Measurements from ENCODE around the gene NTNG1. TPM values are rescaled to one million over a fixed set of nuclear protein-coding genes. Genes with fewer than 3 reads are reported as not detected.

Gene NTNG1
- total RNA-seq, 1 experiment from 2014 or later, result 2.3 TPM

DNA sequence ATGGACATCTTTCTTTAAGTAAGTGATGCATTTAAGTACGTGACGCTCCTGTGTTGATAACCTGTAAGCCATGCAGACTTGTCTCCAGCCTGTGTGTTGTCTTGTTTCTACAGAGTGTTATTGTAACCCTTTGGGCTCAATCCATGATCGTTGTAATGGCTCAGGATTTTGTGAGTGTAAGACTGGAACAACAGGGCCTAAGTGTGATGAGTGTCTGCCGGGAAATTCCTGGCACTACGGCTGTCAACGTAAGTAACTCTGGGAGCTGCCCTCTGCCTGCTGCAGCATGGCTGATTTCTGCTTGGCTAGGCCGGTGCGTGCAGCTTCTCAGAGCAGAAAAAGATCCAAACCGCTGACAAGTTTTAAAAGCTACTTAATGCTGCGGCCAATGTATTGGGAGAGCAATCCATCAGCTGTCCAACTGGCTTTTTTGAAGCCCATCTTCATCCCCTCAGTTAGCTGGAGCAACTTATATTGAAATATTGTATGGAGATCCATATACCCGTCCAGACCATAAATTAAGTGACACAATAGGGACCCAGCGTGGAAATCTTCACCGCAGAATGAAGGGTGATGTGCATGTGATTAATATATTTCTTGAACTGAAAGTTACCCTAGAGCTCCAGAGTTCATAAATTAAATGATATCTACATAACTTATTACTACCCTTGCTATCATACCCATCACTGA lies 295.9 kb downstream of the NTNG1 start (continued):
- TF ChIP-seq FOXJ3 (CRISPR knock-in tag; IDR thresholded peaks at IDR 0.05; ENCODE audit: borderline replicate concordance), result no peak
- TF ChIP-seq E2F1 (CRISPR knock-in tag; IDR thresholded peaks at IDR 0.05), result no peak
- TF ChIP-seq RELA (CRISPR knock-in tag; IDR thresholded peaks at IDR 0.05; ENCODE audit: borderline replicate concordance), result no peak
- TF ChIP-seq EMX1 (CRISPR knock-in tag; IDR thresholded peaks at IDR 0.05), result no peak
- TF ChIP-seq ZNF512 (CRISPR knock-in tag; IDR thresholded peaks at IDR 0.05; ENCODE audit: borderline replicate concordance), result no peak
- no peak for TF ChIP-seq NFYB (CRISPR knock-in tag; conservative IDR thresholded peaks at IDR 0.05; ENCODE audit: low read depth)
- TF ChIP-seq FOXK1 (CRISPR knock-in tag; IDR thresholded peaks at IDR 0.05), result no peak
- TF ChIP-seq CREM (CRISPR knock-in tag; IDR thresholded peaks at IDR 0.05), result no peak

- H3K4me3 Mint-ChIP-seq, result no peak overlapping the region
- ATAC-seq, result no peak
- H3K4me1 Mint-ChIP-seq, result peaks cover 2% of the 10 kb centered on the region; the same call in 1 of the 2 replicates
- ChIA-PET POLR2A (no interaction called here), CTCF (interaction anchor here (1.0 kb wide), 1 partner anchor 9 kb away, joined by 3 read pairs; no protein-coding TSS in a partner anchor)
- no peaks in the 10 kb centered on the region for H3K36me3 Mint-ChIP-seq
- H3K27ac Mint-ChIP-seq, result no peak overlapping the region
- no peaks in the 10 kb centered on the region for H3K27me3 Mint-ChIP-seq (ENCODE audit: low read depth)
- no peaks in the 10 kb centered on the region for H3K9me3 Mint-ChIP-seq
- no peak for DNase-seq (ENCODE audit: low spot score)
- no peak for TF ChIP-seq CBFB (CRISPR knock-in tag; IDR thresholded peaks at IDR 0.05; ENCODE audit: low read depth)
- no peak for TF ChIP-seq FOXK1 (CRISPR knock-in tag; IDR thresholded peaks at IDR 0.05)
- no peak for TF ChIP-seq ZNF317 (CRISPR knock-in tag; IDR thresholded peaks at IDR 0.05; ENCODE audit: borderline replicate concordance, low read depth)
- TF ChIP-seq TEAD1 (CRISPR knock-in tag; IDR thresholded peaks at IDR 0.05), result no peak
- TF ChIP-seq, protein P1, sequence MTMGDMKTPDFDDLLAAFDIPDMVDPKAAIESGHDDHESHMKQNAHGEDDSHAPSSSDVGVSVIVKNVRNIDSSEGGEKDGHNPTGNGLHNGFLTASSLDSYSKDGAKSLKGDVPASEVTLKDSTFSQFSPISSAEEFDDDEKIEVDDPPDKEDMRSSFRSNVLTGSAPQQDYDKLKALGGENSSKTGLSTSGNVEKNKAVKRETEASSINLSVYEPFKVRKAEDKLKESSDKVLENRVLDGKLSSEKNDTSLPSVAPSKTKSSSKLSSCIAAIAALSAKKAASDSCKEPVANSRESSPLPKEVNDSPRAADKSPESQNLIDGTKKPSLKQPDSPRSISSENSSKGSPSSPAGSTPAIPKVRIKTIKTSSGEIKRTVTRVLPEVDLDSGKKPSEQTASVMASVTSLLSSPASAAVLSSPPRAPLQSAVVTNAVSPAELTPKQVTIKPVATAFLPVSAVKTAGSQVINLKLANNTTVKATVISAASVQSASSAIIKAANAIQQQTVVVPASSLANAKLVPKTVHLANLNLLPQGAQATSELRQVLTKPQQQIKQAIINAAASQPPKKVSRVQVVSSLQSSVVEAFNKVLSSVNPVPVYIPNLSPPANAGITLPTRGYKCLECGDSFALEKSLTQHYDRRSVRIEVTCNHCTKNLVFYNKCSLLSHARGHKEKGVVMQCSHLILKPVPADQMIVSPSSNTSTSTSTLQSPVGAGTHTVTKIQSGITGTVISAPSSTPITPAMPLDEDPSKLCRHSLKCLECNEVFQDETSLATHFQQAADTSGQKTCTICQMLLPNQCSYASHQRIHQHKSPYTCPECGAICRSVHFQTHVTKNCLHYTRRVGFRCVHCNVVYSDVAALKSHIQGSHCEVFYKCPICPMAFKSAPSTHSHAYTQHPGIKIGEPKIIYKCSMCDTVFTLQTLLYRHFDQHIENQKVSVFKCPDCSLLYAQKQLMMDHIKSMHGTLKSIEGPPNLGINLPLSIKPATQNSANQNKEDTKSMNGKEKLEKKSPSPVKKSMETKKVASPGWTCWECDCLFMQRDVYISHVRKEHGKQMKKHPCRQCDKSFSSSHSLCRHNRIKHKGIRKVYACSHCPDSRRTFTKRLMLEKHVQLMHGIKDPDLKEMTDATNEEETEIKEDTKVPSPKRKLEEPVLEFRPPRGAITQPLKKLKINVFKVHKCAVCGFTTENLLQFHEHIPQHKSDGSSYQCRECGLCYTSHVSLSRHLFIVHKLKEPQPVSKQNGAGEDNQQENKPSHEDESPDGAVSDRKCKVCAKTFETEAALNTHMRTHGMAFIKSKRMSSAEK (CRISPR knock-in tag; IDR thresholded peaks at IDR 0.05; ENCODE audit: borderline replicate concordance), result no peak
- no peak for TF ChIP-seq RORB (CRISPR knock-in tag; IDR thresholded peaks at IDR 0.05)
- TF ChIP-seq SMAD4 (CRISPR knock-in tag; IDR thresholded peaks at IDR 0.05), result no peak
- no peak for TF ChIP-seq ETV6 (CRISPR knock-in tag; IDR thresholded peaks at IDR 0.05)
- no peak for TF ChIP-seq NR2C2 (CRISPR knock-in tag; IDR thresholded peaks at IDR 0.05)
- TF ChIP-seq TP53 (CRISPR knock-in tag; IDR thresholded peaks at IDR 0.05), result no peak
- TF ChIP-seq, protein P2, sequence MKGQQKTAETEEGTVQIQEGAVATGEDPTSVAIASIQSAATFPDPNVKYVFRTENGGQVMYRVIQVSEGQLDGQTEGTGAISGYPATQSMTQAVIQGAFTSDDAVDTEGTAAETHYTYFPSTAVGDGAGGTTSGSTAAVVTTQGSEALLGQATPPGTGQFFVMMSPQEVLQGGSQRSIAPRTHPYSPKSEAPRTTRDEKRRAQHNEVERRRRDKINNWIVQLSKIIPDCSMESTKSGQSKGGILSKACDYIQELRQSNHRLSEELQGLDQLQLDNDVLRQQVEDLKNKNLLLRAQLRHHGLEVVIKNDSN (CRISPR knock-in tag; IDR thresholded peaks at IDR 0.05), result no peak
- TF ChIP-seq PREB (CRISPR knock-in tag; IDR thresholded peaks at IDR 0.05; ENCODE audit: borderline replicate concordance), result no peak
Measured at GRCh38 chr1:107439567-107439966, 298.7 kb downstream of the NTNG1 start.

All from WTC11 (cell line).